ENCODE measurements around the gene PLCB4. TPM values are rescaled to one million over a fixed set of nuclear protein-coding genes. Genes with fewer than 3 reads are reported as not detected.

PLCB4 gene
- total RNA-seq, 6 experiments from 2014 or later = 71.8 to 95.7 (median 79.1) TPM

GRCh38 chr20:9076440-9076839 is 7.6 kb downstream of the PLCB4 start:
- Mint-ChIP-seq H3K27ac (no peak overlapping the region), H3K27me3 (ENCODE audit: insufficient read depth) (no peaks in the 10 kb centered on the region), H3K4me3 (no peak overlapping the region), H3K9me3 (no peaks in the 10 kb centered on the region), H3K4me1 (ENCODE audit: low read depth) (peaks cover 77% of the 10 kb centered on the region), H3K36me3 (ENCODE audit: low read depth) (peaks cover 14% of the 10 kb centered on the region)
- no peak for DNase-seq
- TF ChIP-seq CTCF (IDR thresholded peaks at IDR 0.05) = no peak

GRCh38 chr20:9078826-9079731 is 10.2 kb downstream of the PLCB4 start:
- no peaks in the 10 kb centered on the region for H3K9me3 Mint-ChIP-seq
- H3K27me3 Mint-ChIP-seq (ENCODE audit: insufficient read depth) = no peaks in the 10 kb centered on the region
- no peak overlapping the region for H3K4me3 Mint-ChIP-seq
- H3K27ac Mint-ChIP-seq = no peak overlapping the region
- H3K36me3 Mint-ChIP-seq (ENCODE audit: low read depth) = peaks cover 22% of the 10 kb centered on the region; the same call in 1 of the 2 replicates
- no peak for DNase-seq
- H3K4me1 Mint-ChIP-seq (ENCODE audit: low read depth) = peaks cover 77% of the 10 kb centered on the region
- no peak for TF ChIP-seq CTCF (IDR thresholded peaks at IDR 0.05)

- no peak for TF ChIP-seq CTCF (IDR thresholded peaks at IDR 0.05)
- no peak for DNase-seq
- H3K27ac Mint-ChIP-seq = peak overlapping the region; percentile 31; the same call in 1 of the 2 replicates
- no peak overlapping the region for H3K4me3 Mint-ChIP-seq
- peaks cover 35% of the 10 kb centered on the region for H3K36me3 Mint-ChIP-seq (ENCODE audit: low read depth)
- peaks cover 84% of the 10 kb centered on the region for H3K4me1 Mint-ChIP-seq (ENCODE audit: low read depth)
- H3K27me3 Mint-ChIP-seq (ENCODE audit: insufficient read depth) = no peaks in the 10 kb centered on the region
- H3K9me3 Mint-ChIP-seq = no peaks in the 10 kb centered on the region
Observed at GRCh38 chr20:9081423-9081966, 12.6 kb downstream of the PLCB4 start.

GRCh38 chr20:9082741-9083140 is 13.9 kb downstream of the PLCB4 start:
- peaks cover 84% of the 10 kb centered on the region for H3K4me1 Mint-ChIP-seq (ENCODE audit: low read depth)
- no peaks in the 10 kb centered on the region for H3K9me3 Mint-ChIP-seq
- H3K36me3 Mint-ChIP-seq (ENCODE audit: low read depth) = peaks cover 47% of the 10 kb centered on the region
- no peaks in the 10 kb centered on the region for H3K27me3 Mint-ChIP-seq (ENCODE audit: insufficient read depth)
- no peak overlapping the region for H3K27ac Mint-ChIP-seq
- no peak overlapping the region for H3K4me3 Mint-ChIP-seq
- DNase-seq = no peak
- no peak for TF ChIP-seq CTCF (IDR thresholded peaks at IDR 0.05)

GRCh38 chr20:9087531-9088217 is 18.8 kb downstream of the PLCB4 start:
- no peak for TF ChIP-seq CTCF (IDR thresholded peaks at IDR 0.05)

More at GRCh38 chr20:9087531-9088217, 18.8 kb downstream of the PLCB4 start:
- peaks cover 89% of the 10 kb centered on the region for H3K4me1 Mint-ChIP-seq (ENCODE audit: low read depth)
- peak overlapping the region; percentile 56; the same call in 1 of the 2 replicates for H3K27ac Mint-ChIP-seq
- no peaks in the 10 kb centered on the region for H3K27me3 Mint-ChIP-seq (ENCODE audit: insufficient read depth)
- peaks cover 43% of the 10 kb centered on the region for H3K36me3 Mint-ChIP-seq (ENCODE audit: low read depth)
- no peak for DNase-seq
- no peaks in the 10 kb centered on the region for H3K9me3 Mint-ChIP-seq
- no peak overlapping the region for H3K4me3 Mint-ChIP-seq

Measured in HFFc6 (cell line).